Liver (tissue), 9 donors: Measurements from ENCODE around the gene OSBPL10. TPM values are rescaled to one million over a fixed set of nuclear protein-coding genes. Genes with fewer than 3 reads are reported as not detected.

Experiments used
- DNase-seq: peaks from one replicate; pipeline ENCODE4 v3.0.0-alpha.2; 2017; ENCODE audit warnings: low spot score
- H3K27ac ChIP-seq, 2 donors: one replicate each; pipeline ENCODE4 v1.7.0; 2013; ENCODE audit warnings: inconsistent platforms in 2 of 2, low read length in 2 of 2, control low read depth in 1 of 2, low read depth in 1 of 2, mild to moderate bottlenecking in 1 of 2
- H3K27me3 ChIP-seq, 4 donors: one replicate each; pipeline versions ENCODE4 v1.6.1 to v1.7.0; 2013; ENCODE audit warnings: low read length in 3 of 4, inconsistent platforms in 1 of 4, mild to moderate bottlenecking in 1 of 4, moderate library complexity in 1 of 4; ENCODE audit not compliant: control insufficient read depth in 4 of 4, insufficient read depth in 4 of 4
- H3K36me3 ChIP-seq, 4 donors: one replicate each; pipeline versions ENCODE4 v1.6.1 to v1.7.0; 2013; ENCODE audit warnings: low read length in 3 of 4, mild to moderate bottlenecking in 3 of 4, low read depth in 1 of 4, moderate library complexity in 1 of 4; ENCODE audit not compliant: control insufficient read depth in 4 of 4, insufficient read depth in 3 of 4
- H3K4me1 ChIP-seq, 4 donors: one replicate each; pipeline versions ENCODE4 v1.6.1 to v1.7.0; 2013; ENCODE audit warnings: low read length in 3 of 4, mild to moderate bottlenecking in 3 of 4, moderate library complexity in 1 of 4; ENCODE audit not compliant: control insufficient read depth in 4 of 4, insufficient read depth in 4 of 4
- H3K4me3 ChIP-seq, 3 donors: one replicate each; pipeline versions ENCODE4 v1.6.1 to v1.7.0; 2013; ENCODE audit warnings: low read length in 3 of 3, control low read depth in 1 of 3, low read depth in 1 of 3, mild to moderate bottlenecking in 1 of 3
- H3K9ac ChIP-seq, 2 donors: one replicate each; pipeline ENCODE4 v1.7.0; 2013; ENCODE audit warnings: low read length in 2 of 2, mild to moderate bottlenecking in 2 of 2, moderate library complexity in 2 of 2, control low read depth in 1 of 2, low read depth in 1 of 2
- H3K9me3 ChIP-seq, 4 donors: one replicate each; pipeline versions ENCODE4 v1.6.1 to v1.7.0; 2013; ENCODE audit warnings: low read length in 3 of 4; ENCODE audit not compliant: control insufficient read depth in 4 of 4
- ATF3 ChIP-seq: IDR thresholded peaks from 2 replicates; pipeline ENCODE4 v1.6.1; 2016; ENCODE audit warnings: antibody characterized with exemption
- CTCF ChIP-seq: fragments of 150-350 bp; IDR thresholded peaks from 2 replicates; pipeline ENCODE4 v1.5.1; 2017; ENCODE audit warnings: improper control_type of control experiment, low read depth, low read length; ENCODE audit not compliant: missing input control
- FOXA2 ChIP-seq: IDR thresholded peaks from 2 replicates; pipeline ENCODE4 v1.6.1; 2016; ENCODE audit warnings: antibody characterized with exemption
- GABPA ChIP-seq, 2 donors: IDR thresholded peaks in 1 of 2; conservative IDR thresholded peaks in 1 of 2; 2 replicates each; pipeline ENCODE4 v1.6.1; 2016; ENCODE audit warnings: antibody characterized with exemption in 2 of 2, mild to moderate bottlenecking in 1 of 2, moderate library complexity in 1 of 2
- HNF4A ChIP-seq, 2 donors: conservative IDR thresholded peaks; 2 replicates each; pipeline ENCODE4 v1.6.1; 2016; ENCODE audit warnings: antibody characterized with exemption in 2 of 2, mild to moderate bottlenecking in 2 of 2
- HNF4G ChIP-seq: IDR thresholded peaks from 2 replicates; pipeline ENCODE4 v1.6.1; 2016; ENCODE audit warnings: antibody characterized with exemption
- JUND ChIP-seq, 2 donors: IDR thresholded peaks; 2 replicates each; pipeline ENCODE4 v1.6.1; 2016; ENCODE audit warnings: antibody characterized with exemption in 2 of 2
- NR2F2 ChIP-seq: IDR thresholded peaks from 2 replicates; pipeline ENCODE4 v1.6.1; 2016; ENCODE audit warnings: antibody characterized with exemption
- RAD21 ChIP-seq, 2 donors: IDR thresholded peaks; 2 replicates each; pipeline ENCODE4 v1.6.1; 2016; ENCODE audit warnings: antibody characterized with exemption in 2 of 2, mild to moderate bottlenecking in 2 of 2
- RXRA ChIP-seq, 2 donors: IDR thresholded peaks; 2 replicates each; pipeline ENCODE4 v1.6.1; 2017 to 2018; ENCODE audit warnings: antibody characterized with exemption in 2 of 2, mild to moderate bottlenecking in 1 of 2
- SP1 ChIP-seq: IDR thresholded peaks from 2 replicates; pipeline ENCODE4 v1.6.1; 2018; ENCODE audit warnings: antibody characterized with exemption, mild to moderate bottlenecking
- YY1 ChIP-seq: IDR thresholded peaks from 2 replicates; pipeline ENCODE4 v1.6.1; 2016; ENCODE audit warnings: antibody characterized with exemption, mild to moderate bottlenecking
- WGBS: extraction: QIAGEN DNeasy Blood & Tissue Kit; methylation state at CpG from one replicate; pipeline ENCODE4 v1.1.7; 2013; 5-methylcytosine and 5-hydroxymethylcytosine counted together
- polyA plus RNA-seq, 2 donors: library from polyadenylated mRNA; stranded (reverse) in 1 of 2; unstranded in 1 of 2; fragments of 200-250 nt in 1 of 2; fragments of >200 nt in 1 of 2; fragmentation: Nextera tagmentation in 1 of 2; extraction: Ambion mirVana in 1 of 2; gene quantifications; one replicate each; pipeline versions ENCODE4 v1.2.1 to v1.2.3, GENCODE V29; 2013 to 2015
- total RNA-seq, 2 donors: library from RNA; depleted of rRNA; stranded (reverse); fragments of >200 nt; gene quantifications; one replicate each; pipeline ENCODE4 v1.2.3, GENCODE V29; 2014
- TF ChIP-seq, protein P1 (sequence below): IDR thresholded peaks from 2 replicates; pipeline ENCODE4 v1.6.1; 2016; ENCODE audit warnings: antibody characterized with exemption
- TF ChIP-seq, protein P2 (sequence below): IDR thresholded peaks from 2 replicates; pipeline ENCODE4 v1.6.1; 2016; ENCODE audit warnings: antibody characterized with exemption, mild to moderate bottlenecking
- TF ChIP-seq, protein P3 (sequence below): IDR thresholded peaks from 2 replicates; pipeline ENCODE4 v1.6.1; 2016; ENCODE audit warnings: antibody characterized with exemption
- donor health status: healthy.
- donor health status: healthy.
- donor health status: healthy.
- donor health status: healthy.
- donor health status: healthy.

The OSBPL10 gene
- total and polyA plus RNA-seq, 4 donors, result 0.75 to 4.0 (median 1.7) TPM

DNA sequence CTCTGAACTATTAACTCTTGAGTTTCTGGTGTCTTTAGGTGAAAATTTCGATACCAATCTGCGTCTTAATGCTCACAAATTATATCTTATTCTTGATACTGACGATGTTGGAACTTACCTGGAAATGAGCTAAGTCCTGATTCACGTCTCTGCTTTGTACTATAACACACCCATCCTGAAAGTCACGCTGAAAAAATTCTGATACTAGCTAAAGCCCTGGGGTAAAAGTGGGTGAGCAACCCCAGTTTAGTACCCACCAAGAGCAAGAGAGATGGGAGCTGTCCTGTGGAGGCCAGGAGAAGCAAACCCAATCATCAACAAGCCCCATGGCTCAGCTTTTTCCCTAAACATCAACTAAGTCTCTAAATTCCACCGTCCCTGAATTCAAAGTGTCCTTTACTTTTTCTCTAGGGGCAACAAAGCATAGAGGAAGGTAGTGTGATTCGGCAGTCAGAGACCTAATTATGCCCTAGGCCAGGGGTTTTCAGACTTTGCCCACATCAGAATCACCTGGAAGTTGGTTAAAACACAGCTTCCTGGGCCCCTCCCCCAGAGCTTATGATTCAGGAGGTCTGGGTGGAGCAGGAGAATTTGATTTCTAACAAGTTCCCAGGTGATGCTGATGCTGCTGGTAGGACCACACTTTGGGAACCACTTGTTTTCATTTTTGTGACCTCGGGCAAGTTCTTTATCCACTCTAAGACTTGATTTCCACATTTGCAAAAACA lies 90.2 kb downstream of the OSBPL10 start:
- H3K27me3 ChIP-seq, result peaks cover 0 to 2% (median 0%) of the 10 kb centered on the region in 4 donors
- H3K4me1 ChIP-seq, result no peaks in the 10 kb centered on the region
- H3K27ac ChIP-seq, result no peak overlapping the region
- H3K9me3 ChIP-seq, result no peaks in the 10 kb centered on the region
- no peaks in the 10 kb centered on the region for H3K36me3 ChIP-seq
- no peak overlapping the region for H3K4me3 ChIP-seq
- no peak overlapping the region for H3K9ac ChIP-seq
- TF ChIP-seq GABPA (IDR thresholded peaks at IDR 0.05 in 1 of 2, conservative IDR thresholded peaks at IDR 0.05 in 1 of 2) (no peak), RAD21 (IDR thresholded peaks at IDR 0.05) (no peak), HNF4G (no peak), CTCF (no peak), RXRA (IDR thresholded peaks at IDR 0.05) (no peak)
- no peak for DNase-seq
- WGBS, result 79% methylated on average over 8 of the region's 8 CpGs

GRCh38 chr3:31890007-31890406 lies 91.1 kb downstream of the OSBPL10 start:
- Histone ChIP-seq H3K27me3 (peaks cover 0 to 2% (median 0%) of the 10 kb centered on the region in 4 donors), H3K9me3 (no peaks in the 10 kb centered on the region), H3K36me3 (no peaks in the 10 kb centered on the region), H3K4me3 (no peak overlapping the region), H3K9ac (no peak overlapping the region), H3K4me1 (no peaks in the 10 kb centered on the region), H3K27ac (no peak overlapping the region)
- DNase-seq, result no peak
- 72% methylated on average over 2 of the region's 2 CpGs for WGBS
- TF ChIP-seq JUND (IDR thresholded peaks at IDR 0.05) (no peak), GABPA (IDR thresholded peaks at IDR 0.05 in 1 of 2, conservative IDR thresholded peaks at IDR 0.05 in 1 of 2) (no peak), HNF4G (no peak), HNF4A (conservative IDR thresholded peaks at IDR 0.05) (no peak)

DNA sequence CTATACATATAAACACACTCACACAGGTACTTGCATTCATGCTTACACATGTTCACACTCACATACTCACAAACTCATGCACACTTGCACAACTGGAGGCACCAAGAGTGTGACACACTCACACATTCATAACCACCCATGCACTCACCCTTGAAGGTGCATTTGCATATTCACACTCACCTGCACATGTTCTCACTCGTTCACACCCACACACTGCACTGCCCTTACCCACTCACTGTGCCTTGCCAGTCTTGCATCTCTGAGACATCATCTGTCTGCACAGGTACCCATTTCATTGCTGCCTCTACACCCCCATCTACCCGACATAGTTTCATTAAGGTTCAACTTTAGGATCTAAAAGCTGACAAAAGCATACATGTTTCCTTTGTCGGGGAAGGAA lies 95.8 kb downstream of the OSBPL10 start:
- H3K9ac ChIP-seq, result no peak overlapping the region
- no peaks in the 10 kb centered on the region for H3K4me1 ChIP-seq
- H3K36me3 ChIP-seq, result no peaks in the 10 kb centered on the region
- no peak overlapping the region for H3K27ac ChIP-seq
- H3K9me3 ChIP-seq, result peaks cover 0 to 3% (median 0%) of the 10 kb centered on the region in 4 donors
- DNase-seq, result no peak
- 92% methylated on average over 3 of the region's 3 CpGs for WGBS
- H3K4me3 ChIP-seq, result no peak overlapping the region
- TF ChIP-seq, protein P1, sequence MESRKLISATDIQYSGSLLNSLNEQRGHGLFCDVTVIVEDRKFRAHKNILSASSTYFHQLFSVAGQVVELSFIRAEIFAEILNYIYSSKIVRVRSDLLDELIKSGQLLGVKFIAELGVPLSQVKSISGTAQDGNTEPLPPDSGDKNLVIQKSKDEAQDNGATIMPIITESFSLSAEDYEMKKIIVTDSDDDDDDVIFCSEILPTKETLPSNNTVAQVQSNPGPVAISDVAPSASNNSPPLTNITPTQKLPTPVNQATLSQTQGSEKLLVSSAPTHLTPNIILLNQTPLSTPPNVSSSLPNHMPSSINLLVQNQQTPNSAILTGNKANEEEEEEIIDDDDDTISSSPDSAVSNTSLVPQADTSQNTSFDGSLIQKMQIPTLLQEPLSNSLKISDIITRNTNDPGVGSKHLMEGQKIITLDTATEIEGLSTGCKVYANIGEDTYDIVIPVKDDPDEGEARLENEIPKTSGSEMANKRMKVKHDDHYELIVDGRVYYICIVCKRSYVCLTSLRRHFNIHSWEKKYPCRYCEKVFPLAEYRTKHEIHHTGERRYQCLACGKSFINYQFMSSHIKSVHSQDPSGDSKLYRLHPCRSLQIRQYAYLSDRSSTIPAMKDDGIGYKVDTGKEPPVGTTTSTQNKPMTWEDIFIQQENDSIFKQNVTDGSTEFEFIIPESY, result no peak
- TF ChIP-seq GABPA (IDR thresholded peaks at IDR 0.05 in 1 of 2, conservative IDR thresholded peaks at IDR 0.05 in 1 of 2), result no peak
- TF ChIP-seq SP1, result no peak
- TF ChIP-seq NR2F2, result no peak
- TF ChIP-seq, protein P2, sequence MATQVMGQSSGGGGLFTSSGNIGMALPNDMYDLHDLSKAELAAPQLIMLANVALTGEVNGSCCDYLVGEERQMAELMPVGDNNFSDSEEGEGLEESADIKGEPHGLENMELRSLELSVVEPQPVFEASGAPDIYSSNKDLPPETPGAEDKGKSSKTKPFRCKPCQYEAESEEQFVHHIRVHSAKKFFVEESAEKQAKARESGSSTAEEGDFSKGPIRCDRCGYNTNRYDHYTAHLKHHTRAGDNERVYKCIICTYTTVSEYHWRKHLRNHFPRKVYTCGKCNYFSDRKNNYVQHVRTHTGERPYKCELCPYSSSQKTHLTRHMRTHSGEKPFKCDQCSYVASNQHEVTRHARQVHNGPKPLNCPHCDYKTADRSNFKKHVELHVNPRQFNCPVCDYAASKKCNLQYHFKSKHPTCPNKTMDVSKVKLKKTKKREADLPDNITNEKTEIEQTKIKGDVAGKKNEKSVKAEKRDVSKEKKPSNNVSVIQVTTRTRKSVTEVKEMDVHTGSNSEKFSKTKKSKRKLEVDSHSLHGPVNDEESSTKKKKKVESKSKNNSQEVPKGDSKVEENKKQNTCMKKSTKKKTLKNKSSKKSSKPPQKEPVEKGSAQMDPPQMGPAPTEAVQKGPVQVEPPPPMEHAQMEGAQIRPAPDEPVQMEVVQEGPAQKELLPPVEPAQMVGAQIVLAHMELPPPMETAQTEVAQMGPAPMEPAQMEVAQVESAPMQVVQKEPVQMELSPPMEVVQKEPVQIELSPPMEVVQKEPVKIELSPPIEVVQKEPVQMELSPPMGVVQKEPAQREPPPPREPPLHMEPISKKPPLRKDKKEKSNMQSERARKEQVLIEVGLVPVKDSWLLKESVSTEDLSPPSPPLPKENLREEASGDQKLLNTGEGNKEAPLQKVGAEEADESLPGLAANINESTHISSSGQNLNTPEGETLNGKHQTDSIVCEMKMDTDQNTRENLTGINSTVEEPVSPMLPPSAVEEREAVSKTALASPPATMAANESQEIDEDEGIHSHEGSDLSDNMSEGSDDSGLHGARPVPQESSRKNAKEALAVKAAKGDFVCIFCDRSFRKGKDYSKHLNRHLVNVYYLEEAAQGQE, result no peak
- TF ChIP-seq, protein P3, sequence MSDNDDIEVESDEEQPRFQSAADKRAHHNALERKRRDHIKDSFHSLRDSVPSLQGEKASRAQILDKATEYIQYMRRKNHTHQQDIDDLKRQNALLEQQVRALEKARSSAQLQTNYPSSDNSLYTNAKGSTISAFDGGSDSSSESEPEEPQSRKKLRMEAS, result no peak
- no peak for TF ChIP-seq RAD21 (IDR thresholded peaks at IDR 0.05)
- no peak for TF ChIP-seq YY1
- TF ChIP-seq ATF3, result no peak
- TF ChIP-seq FOXA2, result no peak
- H3K27me3 ChIP-seq, result peaks cover 0 to 2% (median 0%) of the 10 kb centered on the region in 4 donors
